GM12878 (cell line): ENCODE measurements around the gene CRB2. TPM values are rescaled to one million over a fixed set of nuclear protein-coding genes. Genes with fewer than 3 reads are reported as not detected.

Experiments
- DPF2 ChIP-seq: fragments of 450-650 bp; IDR thresholded peaks from 2 replicates; pipeline ENCODE4 v1.6.1; 2017; ENCODE audit warnings: mild to moderate bottlenecking
- EP300 ChIP-seq, 2 experiments: fragments of 150-350 bp in 1 of 2; IDR thresholded peaks; 2 replicates each; pipeline ENCODE4 v1.6.1; 2011 to 2012; ENCODE audit warnings: low read depth in 2 of 2, low read length in 2 of 2, borderline replicate concordance in 1 of 2, improper control_type of control experiment in 1 of 2, inconsistent platforms in 1 of 2; ENCODE audit not compliant: control insufficient read depth in 1 of 2
- HDAC6 ChIP-seq: fragments of 200-600 bp; sonication (generic); IDR thresholded peaks from one replicate; pipeline ENCODE4 v1.8.0; 2017; ENCODE audit warnings: antibody characterized with exemption; ENCODE audit not compliant: unreplicated experiment
- MEF2A ChIP-seq: IDR thresholded peaks from 2 replicates; pipeline ENCODE4 v1.6.1; 2011; ENCODE audit warnings: low read depth, mild to moderate bottlenecking, low read length, moderate library complexity; ENCODE audit not compliant: insufficient read depth
- PAX8 ChIP-seq: fragments of 450-650 bp; IDR thresholded peaks from 2 replicates; pipeline ENCODE4 v1.6.1; 2017; ENCODE audit warnings: mild to moderate bottlenecking, moderate library complexity
- RELA ChIP-seq: fragments of 450-650 bp; IDR thresholded peaks from 2 replicates; pipeline ENCODE4 v1.8.0; 2014; ENCODE audit warnings: borderline replicate concordance; ENCODE audit not compliant: partially characterized antibody
- SMAD1 ChIP-seq: fragments of 450-650 bp; IDR thresholded peaks from 2 replicates; pipeline ENCODE4 v1.6.1; 2018; ENCODE audit warnings: mild to moderate bottlenecking, low read depth; ENCODE audit not compliant: partially characterized antibody
- SUZ12 ChIP-seq: fragments of 200-600 bp; sonication (generic); IDR thresholded peaks from one replicate; pipeline ENCODE4 v1.6.1; 2018; ENCODE audit warnings: antibody characterized with exemption, mild to moderate bottlenecking; ENCODE audit not compliant: unreplicated experiment
- YY1 ChIP-seq: IDR thresholded peaks from 2 replicates; pipeline ENCODE4 v1.6.1; 2011; ENCODE audit warnings: low read depth, mild to moderate bottlenecking, low read length
- ZSCAN29 ChIP-seq: fragments of 450-650 bp; IDR thresholded peaks from 2 replicates; pipeline ENCODE4 v1.6.1; 2017; ENCODE audit warnings: mild to moderate bottlenecking, moderate library complexity
- polyA plus RNA-seq, 11 experiments: library from polyadenylated mRNA; depleted of rRNA in 4 of 11; unstranded in 6 of 11; stranded (reverse) in 5 of 11; fragments of >200 nt; fragmentation: Nextera tagmentation in 4 of 11; fragmentation: Illumina TruSeq in 1 of 11; extraction: Ambion mirVana in 4 of 11; extraction: Trizol in 1 of 11; gene quantifications; 1 replicate in 1 of 11; 2 replicates in 10 of 11; pipeline versions ENCODE4 v1.2.1 to v1.2.3, GENCODE V29; 2011 to 2016; ENCODE audit warnings: inconsistent platforms in 2 of 11, missing spikeins in 2 of 11, low read depth in 1 of 11
- total RNA-seq, 4 experiments: library from RNA; depleted of rRNA in 3 of 4; stranded (reverse); fragments of >200 nt in 3 of 4; fragmentation: Illumina TruSeq in 1 of 4; extraction: Trizol in 1 of 4; gene quantifications; 2 replicates each; pipeline versions ENCODE4 v1.2.1 to v1.2.3, GENCODE V29; 2013 to 2021
- TF ChIP-seq, protein P1 (sequence below): fragments of 450-650 bp; IDR thresholded peaks from 2 replicates; pipeline ENCODE4 v1.6.1; 2014; ENCODE audit warnings: mild to moderate bottlenecking
- TF ChIP-seq, protein P2 (sequence below): fragments of 450-650 bp; IDR thresholded peaks from 2 replicates; pipeline ENCODE4 v1.6.1; 2016; ENCODE audit warnings: mild to moderate bottlenecking
- TF ChIP-seq, protein P3 (sequence below), 3 experiments: IDR thresholded peaks in 2 of 3; conservative IDR thresholded peaks in 1 of 3; 2 replicates each; pipeline ENCODE4 v1.5.1; 2011; ENCODE audit warnings: low read depth in 3 of 3, low read length in 3 of 3, mild to moderate bottlenecking in 3 of 3, control low read depth in 2 of 3, moderate library complexity in 2 of 3, inconsistent platforms in 1 of 3, mixed read lengths in 1 of 3; ENCODE audit not compliant: control insufficient read depth in 2 of 3, insufficient read depth in 1 of 3; ENCODE audit errors: extremely low read depth in 1 of 3
- TF ChIP-seq, protein P4 (sequence below): IDR thresholded peaks from 2 replicates; pipeline ENCODE4 v1.6.1; 2011; ENCODE audit warnings: borderline replicate concordance, low read depth, mild to moderate bottlenecking, moderate library complexity, mixed read lengths, low read length; ENCODE audit not compliant: insufficient read depth; ENCODE audit errors: extremely low read length

The CRB2 gene
- total and polyA plus RNA-seq, 10 of the 15 experiments (the other 5 are each of a cell fraction or from before 2014, with no cell fraction given), result 0.01 to 0.80 (median 0.23) TPM; not detected in 3

DNA sequence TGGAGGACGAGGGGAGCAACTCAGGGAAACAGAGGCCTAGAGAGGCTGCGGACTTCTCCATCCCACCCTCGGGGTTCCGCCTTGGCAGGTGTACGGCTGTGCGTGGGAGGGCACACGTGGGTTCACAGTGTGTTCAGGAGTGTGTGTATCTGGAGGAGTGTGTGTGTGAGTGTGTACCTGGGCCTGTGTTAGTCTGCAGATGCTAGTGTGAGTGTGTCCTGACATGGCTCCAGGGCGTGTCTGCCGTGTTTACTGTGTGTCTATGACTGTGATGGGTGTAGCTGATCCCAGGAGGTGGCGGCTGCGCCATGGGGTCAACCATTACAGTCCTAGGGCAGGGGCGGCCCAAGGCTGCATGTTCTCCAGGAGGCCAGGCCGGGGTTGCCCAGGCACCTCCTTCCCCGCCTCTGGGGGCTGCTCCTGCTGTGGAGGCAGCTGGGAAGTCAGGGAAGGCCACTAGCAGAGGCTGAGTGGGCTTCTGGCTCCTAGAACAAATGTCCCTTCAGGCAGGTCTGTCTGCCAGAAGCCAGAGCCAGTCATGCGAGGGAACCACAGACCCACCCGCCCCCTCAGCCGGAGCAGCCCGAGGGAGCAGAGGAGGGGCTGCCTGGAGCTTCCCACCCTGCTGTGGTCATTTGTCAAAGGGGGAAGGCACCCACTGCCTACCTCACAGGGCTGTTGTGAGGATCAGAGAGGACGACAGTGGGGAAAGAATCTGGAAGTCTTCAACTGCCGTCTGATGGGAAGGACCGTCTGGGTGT is 21.4 kb downstream of the CRB2 start (continued):
- TF ChIP-seq, protein P1, sequence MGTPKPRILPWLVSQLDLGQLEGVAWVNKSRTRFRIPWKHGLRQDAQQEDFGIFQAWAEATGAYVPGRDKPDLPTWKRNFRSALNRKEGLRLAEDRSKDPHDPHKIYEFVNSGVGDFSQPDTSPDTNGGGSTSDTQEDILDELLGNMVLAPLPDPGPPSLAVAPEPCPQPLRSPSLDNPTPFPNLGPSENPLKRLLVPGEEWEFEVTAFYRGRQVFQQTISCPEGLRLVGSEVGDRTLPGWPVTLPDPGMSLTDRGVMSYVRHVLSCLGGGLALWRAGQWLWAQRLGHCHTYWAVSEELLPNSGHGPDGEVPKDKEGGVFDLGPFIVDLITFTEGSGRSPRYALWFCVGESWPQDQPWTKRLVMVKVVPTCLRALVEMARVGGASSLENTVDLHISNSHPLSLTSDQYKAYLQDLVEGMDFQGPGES, result no peak
- TF ChIP-seq SUZ12 (no peak), YY1 (no peak), PAX8 (no peak), SMAD1 (no peak), EP300 (IDR thresholded peaks at IDR 0.05; ENCODE audit: borderline replicate concordance in 1 of 2, control insufficient read depth in 1 of 2, low read depth in 2 of 2, low read length in 2 of 2) (no peak), HDAC6 (no peak), DPF2 (no peak), MEF2A (no peak), ZSCAN29 (no peak), RELA (no peak)
- TF ChIP-seq, protein P2, sequence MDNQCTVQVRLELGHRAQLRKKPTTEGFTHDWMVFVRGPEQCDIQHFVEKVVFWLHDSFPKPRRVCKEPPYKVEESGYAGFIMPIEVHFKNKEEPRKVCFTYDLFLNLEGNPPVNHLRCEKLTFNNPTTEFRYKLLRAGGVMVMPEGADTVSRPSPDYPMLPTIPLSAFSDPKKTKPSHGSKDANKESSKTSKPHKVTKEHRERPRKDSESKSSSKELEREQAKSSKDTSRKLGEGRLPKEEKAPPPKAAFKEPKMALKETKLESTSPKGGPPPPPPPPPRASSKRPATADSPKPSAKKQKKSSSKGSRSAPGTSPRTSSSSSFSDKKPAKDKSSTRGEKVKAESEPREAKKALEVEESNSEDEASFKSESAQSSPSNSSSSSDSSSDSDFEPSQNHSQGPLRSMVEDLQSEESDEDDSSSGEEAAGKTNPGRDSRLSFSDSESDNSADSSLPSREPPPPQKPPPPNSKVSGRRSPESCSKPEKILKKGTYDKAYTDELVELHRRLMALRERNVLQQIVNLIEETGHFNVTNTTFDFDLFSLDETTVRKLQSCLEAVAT, result no peak
- TF ChIP-seq, protein P3, sequence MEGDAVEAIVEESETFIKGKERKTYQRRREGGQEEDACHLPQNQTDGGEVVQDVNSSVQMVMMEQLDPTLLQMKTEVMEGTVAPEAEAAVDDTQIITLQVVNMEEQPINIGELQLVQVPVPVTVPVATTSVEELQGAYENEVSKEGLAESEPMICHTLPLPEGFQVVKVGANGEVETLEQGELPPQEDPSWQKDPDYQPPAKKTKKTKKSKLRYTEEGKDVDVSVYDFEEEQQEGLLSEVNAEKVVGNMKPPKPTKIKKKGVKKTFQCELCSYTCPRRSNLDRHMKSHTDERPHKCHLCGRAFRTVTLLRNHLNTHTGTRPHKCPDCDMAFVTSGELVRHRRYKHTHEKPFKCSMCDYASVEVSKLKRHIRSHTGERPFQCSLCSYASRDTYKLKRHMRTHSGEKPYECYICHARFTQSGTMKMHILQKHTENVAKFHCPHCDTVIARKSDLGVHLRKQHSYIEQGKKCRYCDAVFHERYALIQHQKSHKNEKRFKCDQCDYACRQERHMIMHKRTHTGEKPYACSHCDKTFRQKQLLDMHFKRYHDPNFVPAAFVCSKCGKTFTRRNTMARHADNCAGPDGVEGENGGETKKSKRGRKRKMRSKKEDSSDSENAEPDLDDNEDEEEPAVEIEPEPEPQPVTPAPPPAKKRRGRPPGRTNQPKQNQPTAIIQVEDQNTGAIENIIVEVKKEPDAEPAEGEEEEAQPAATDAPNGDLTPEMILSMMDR (IDR thresholded peaks at IDR 0.05 in 2 of 3, conservative IDR thresholded peaks at IDR 0.05 in 1 of 3; ENCODE audit: control insufficient read depth in 2 of 3, extremely low read depth in 1 of 3, insufficient read depth in 1 of 3, low read depth in 3 of 3, low read length in 3 of 3), result no peak
- TF ChIP-seq, protein P4, sequence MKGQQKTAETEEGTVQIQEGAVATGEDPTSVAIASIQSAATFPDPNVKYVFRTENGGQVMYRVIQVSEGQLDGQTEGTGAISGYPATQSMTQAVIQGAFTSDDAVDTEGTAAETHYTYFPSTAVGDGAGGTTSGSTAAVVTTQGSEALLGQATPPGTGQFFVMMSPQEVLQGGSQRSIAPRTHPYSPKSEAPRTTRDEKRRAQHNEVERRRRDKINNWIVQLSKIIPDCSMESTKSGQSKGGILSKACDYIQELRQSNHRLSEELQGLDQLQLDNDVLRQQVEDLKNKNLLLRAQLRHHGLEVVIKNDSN, result no peak
